WTC11 (cell line): ENCODE data around the gene LRRC34.

Source experiments
- SMAD3 ChIP-seq: sonication (generic); formaldehyde crosslinking; IDR thresholded peaks from 2 replicates; pipeline ENCODE4 v1.8.0; 2022; ENCODE audit warnings: missing genetic modification reagents, mild to moderate bottlenecking, borderline replicate concordance
- SP1 ChIP-seq: sonication (generic); formaldehyde crosslinking; conservative IDR thresholded peaks from 2 replicates; pipeline ENCODE4 v1.8.1; 2022; ENCODE audit warnings: missing genetic modification reagents
- TF ChIP-seq, protein P1 (sequence below): fragments of 200-600 bp; IDR thresholded peaks from 2 replicates; pipeline ENCODE4 v1.8.0; 2022; ENCODE audit warnings: antibody characterized with exemption
- TF ChIP-seq, protein P2 (sequence below): sonication (generic); formaldehyde crosslinking; conservative IDR thresholded peaks from 2 replicates; pipeline ENCODE4 v1.8.1; 2023; ENCODE audit warnings: mild to moderate bottlenecking, low read depth, missing genetic modification reagents, moderate library complexity
- TF ChIP-seq, protein P3 (sequence below): sonication (generic); formaldehyde crosslinking; IDR thresholded peaks from 2 replicates; pipeline ENCODE4 v1.8.1; 2023; ENCODE audit warnings: mild to moderate bottlenecking, missing genetic modification reagents, moderate library complexity

DNA sequence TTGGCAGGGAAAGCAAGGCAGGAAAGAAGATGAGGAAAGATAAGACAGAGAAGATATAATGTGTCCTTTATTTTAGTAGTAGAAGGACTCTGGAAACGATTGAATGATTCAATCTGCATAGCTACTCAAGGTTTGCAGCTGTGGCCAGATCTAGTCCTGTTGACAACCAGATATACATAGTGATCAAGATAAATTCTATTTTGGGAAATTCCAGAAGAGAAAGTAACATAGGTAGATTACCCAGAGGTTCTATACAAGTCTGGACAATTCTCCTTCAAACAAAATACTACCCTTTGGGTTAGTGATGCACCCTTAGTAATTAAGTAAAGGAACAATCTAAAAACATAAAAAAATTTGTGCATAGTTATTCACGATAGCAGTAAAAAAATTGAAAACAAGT is 57.2 kb downstream of the LRRC34 start:
- TF ChIP-seq, protein P1, sequence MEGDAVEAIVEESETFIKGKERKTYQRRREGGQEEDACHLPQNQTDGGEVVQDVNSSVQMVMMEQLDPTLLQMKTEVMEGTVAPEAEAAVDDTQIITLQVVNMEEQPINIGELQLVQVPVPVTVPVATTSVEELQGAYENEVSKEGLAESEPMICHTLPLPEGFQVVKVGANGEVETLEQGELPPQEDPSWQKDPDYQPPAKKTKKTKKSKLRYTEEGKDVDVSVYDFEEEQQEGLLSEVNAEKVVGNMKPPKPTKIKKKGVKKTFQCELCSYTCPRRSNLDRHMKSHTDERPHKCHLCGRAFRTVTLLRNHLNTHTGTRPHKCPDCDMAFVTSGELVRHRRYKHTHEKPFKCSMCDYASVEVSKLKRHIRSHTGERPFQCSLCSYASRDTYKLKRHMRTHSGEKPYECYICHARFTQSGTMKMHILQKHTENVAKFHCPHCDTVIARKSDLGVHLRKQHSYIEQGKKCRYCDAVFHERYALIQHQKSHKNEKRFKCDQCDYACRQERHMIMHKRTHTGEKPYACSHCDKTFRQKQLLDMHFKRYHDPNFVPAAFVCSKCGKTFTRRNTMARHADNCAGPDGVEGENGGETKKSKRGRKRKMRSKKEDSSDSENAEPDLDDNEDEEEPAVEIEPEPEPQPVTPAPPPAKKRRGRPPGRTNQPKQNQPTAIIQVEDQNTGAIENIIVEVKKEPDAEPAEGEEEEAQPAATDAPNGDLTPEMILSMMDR: no peak
- TF ChIP-seq SMAD3 (CRISPR knock-in tag) (no peak), SP1 (CRISPR knock-in tag) (no peak)
- TF ChIP-seq, protein P2, sequence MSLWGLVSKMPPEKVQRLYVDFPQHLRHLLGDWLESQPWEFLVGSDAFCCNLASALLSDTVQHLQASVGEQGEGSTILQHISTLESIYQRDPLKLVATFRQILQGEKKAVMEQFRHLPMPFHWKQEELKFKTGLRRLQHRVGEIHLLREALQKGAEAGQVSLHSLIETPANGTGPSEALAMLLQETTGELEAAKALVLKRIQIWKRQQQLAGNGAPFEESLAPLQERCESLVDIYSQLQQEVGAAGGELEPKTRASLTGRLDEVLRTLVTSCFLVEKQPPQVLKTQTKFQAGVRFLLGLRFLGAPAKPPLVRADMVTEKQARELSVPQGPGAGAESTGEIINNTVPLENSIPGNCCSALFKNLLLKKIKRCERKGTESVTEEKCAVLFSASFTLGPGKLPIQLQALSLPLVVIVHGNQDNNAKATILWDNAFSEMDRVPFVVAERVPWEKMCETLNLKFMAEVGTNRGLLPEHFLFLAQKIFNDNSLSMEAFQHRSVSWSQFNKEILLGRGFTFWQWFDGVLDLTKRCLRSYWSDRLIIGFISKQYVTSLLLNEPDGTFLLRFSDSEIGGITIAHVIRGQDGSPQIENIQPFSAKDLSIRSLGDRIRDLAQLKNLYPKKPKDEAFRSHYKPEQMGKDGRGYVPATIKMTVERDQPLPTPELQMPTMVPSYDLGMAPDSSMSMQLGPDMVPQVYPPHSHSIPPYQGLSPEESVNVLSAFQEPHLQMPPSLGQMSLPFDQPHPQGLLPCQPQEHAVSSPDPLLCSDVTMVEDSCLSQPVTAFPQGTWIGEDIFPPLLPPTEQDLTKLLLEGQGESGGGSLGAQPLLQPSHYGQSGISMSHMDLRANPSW (CRISPR knock-in tag): no peak
- TF ChIP-seq, protein P3, sequence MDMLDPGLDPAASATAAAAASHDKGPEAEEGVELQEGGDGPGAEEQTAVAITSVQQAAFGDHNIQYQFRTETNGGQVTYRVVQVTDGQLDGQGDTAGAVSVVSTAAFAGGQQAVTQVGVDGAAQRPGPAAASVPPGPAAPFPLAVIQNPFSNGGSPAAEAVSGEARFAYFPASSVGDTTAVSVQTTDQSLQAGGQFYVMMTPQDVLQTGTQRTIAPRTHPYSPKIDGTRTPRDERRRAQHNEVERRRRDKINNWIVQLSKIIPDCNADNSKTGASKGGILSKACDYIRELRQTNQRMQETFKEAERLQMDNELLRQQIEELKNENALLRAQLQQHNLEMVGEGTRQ (CRISPR knock-in tag): no peak
